Colonic mucosa (tissue), 4 donors: ENCODE results near the gene MB21D2. TPM values are rescaled to one million over a fixed set of nuclear protein-coding genes. Genes with fewer than 3 reads are reported as not detected.

Experiments
- DNase-seq: peaks from one replicate; pipeline ENCODE4 v3.0.0-alpha.2; 2020
- H3K27ac ChIP-seq: fragments of 200-600 bp; one replicate; pipeline ENCODE4 v1.8.0; 2021
- H3K27me3 ChIP-seq: fragments of 200-600 bp; one replicate; pipeline ENCODE4 v1.8.0; 2021
- H3K36me3 ChIP-seq: fragments of 200-600 bp; one replicate; pipeline ENCODE4 v1.8.0; 2021
- H3K4me1 ChIP-seq: fragments of 200-600 bp; one replicate; pipeline ENCODE4 v1.8.0; 2021; ENCODE audit warnings: mild to moderate bottlenecking
- H3K4me3 ChIP-seq: fragments of 200-600 bp; one replicate; pipeline ENCODE4 v1.8.0; 2021
- H3K9ac ChIP-seq, 2 donors: one replicate each; pipeline ENCODE4 v1.7.0; 2013; ENCODE audit warnings: control low read depth in 2 of 2, low read depth in 2 of 2, low read length in 2 of 2
- H3K9me3 ChIP-seq: fragments of 200-600 bp; one replicate; pipeline ENCODE4 v1.8.0; 2021
- intact Hi-C: fragments of 100-400 bp; cut with DNase I; formaldehyde crosslinking; loops from one replicate; pipeline ENCODE4 v1.14.1; 2022
- total RNA-seq, 2 donors: library from RNA; stranded (reverse); fragmentation: NEBNext Ultra II Directional in 1 of 2; extraction: Animal tissue kit (Norgen Biotek cat#: 25700) in 1 of 2; gene quantifications; one replicate each; pipeline ENCODE4 v1.2.1, GENCODE V29; 2021
- TF ChIP-seq, protein P1 (sequence below): fragments of 200-600 bp; IDR thresholded peaks from one replicate; pipeline ENCODE4 v1.8.0; 2022; ENCODE audit warnings: antibody characterized with exemption, mild to moderate bottlenecking
- donor health status: healthy.
- donor health status: DM: no; HTN: no; CAD: no.
- donor health status: DM: no; HTN: no; CAD: no.

The MB21D2 gene
- total RNA-seq, 2 donors from 2014 or later, result 2.8 to 4.4 TPM

DNA sequence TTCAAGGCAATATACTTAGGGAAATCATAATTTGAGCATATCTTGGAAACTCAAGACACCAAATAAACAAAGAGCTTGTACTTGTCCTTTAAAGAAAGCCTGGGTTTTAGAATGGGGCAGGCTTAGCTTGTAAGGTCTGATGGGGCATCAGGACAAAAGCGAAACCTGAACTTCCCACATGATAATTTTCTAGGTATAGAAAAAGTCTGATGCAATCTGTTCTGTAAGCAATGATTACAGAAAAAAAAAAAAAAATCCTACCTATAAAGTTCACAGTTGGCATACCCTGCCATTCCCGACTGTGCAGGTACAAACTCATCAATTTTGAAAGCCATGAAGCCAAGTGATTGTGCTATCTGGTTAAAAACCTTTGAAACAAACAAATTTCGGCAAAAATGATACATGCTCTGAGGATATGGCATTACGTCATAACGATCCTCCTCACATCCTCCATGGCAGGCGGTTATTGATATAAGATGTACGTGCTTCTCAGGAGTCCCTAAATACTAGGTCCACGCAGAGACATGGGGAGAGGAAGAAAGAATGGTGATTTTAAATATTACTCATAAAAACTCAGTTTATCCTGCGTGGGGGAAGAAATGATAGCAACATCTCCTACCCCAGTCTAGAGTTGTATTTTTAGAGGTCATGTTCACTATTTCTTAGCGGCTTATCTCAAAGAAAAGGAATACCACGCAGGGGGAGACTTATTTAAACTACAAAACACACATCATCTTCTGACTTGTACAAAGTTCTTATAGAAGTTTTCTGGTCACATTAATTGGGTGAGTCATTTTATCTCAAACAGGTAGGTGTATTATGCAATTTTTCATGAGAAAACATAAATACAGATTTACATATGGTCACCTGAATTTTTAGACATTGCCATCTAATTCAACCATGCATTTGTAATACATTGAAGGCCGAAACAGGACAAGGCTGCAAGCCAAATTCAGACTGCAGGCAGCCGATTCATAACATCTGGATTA lies 27.0 kb downstream of the MB21D2 start:
- intact Hi-C loops, result no loop called here
- Histone ChIP-seq H3K36me3 (no peaks in the 10 kb centered on the region), H3K27ac (no peak overlapping the region), H3K27me3 (no peaks in the 10 kb centered on the region), H3K9me3 (no peaks in the 10 kb centered on the region), H3K4me3 (no peak overlapping the region), H3K9ac (no peak overlapping the region), H3K4me1 (no peaks in the 10 kb centered on the region)
- DNase-seq, result no peak
- TF ChIP-seq, protein P1, sequence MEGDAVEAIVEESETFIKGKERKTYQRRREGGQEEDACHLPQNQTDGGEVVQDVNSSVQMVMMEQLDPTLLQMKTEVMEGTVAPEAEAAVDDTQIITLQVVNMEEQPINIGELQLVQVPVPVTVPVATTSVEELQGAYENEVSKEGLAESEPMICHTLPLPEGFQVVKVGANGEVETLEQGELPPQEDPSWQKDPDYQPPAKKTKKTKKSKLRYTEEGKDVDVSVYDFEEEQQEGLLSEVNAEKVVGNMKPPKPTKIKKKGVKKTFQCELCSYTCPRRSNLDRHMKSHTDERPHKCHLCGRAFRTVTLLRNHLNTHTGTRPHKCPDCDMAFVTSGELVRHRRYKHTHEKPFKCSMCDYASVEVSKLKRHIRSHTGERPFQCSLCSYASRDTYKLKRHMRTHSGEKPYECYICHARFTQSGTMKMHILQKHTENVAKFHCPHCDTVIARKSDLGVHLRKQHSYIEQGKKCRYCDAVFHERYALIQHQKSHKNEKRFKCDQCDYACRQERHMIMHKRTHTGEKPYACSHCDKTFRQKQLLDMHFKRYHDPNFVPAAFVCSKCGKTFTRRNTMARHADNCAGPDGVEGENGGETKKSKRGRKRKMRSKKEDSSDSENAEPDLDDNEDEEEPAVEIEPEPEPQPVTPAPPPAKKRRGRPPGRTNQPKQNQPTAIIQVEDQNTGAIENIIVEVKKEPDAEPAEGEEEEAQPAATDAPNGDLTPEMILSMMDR, result no peak

DNA sequence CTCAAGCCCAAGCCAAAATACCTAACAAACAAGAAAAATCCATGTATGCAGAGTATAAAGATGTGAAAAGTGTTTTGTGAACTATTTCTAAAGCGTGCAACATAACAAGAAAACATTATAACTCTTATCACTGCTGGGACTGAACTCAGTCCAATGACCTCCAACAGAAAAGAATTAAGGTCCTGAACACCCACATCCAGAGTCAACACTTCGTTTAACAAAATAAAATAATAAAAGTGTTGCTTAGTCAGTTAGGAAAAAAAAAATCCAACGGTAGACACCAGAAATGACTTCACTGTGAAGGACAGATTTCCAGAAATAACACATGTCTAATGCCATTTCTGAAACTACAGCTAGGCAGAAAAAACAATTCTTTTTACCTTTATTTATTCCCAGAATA lies 28.0 kb downstream of the MB21D2 start:
- DNase-seq, result no peak

DNA sequence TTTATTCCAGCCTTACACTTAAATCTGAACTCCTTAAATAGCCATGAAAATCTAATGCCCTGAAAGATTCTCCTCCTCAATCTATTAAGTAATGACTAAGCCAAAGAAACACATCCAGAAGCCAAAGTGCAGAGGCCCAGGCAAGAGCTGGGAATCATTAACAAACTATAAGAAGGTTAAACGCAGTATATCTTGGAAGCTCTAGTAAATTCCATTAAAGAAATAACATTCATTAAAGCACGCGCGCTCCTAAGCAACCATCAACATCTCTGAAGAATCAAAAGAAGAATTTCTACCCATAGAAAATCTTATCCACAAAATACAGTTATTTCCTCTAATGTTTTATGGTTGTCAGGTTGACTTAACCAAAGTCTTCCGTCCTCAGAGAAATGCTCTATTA lies 29.5 kb downstream of the MB21D2 start:
- intact Hi-C loops, result no loop called here
- H3K27ac ChIP-seq, result no peak overlapping the region
- H3K4me3 ChIP-seq, result no peak overlapping the region
- no peak for DNase-seq
- no peaks in the 10 kb centered on the region for H3K27me3 ChIP-seq
- TF ChIP-seq, protein P1, result no peak
- H3K9me3 ChIP-seq, result no peaks in the 10 kb centered on the region
- no peaks in the 10 kb centered on the region for H3K36me3 ChIP-seq
- H3K4me1 ChIP-seq, result no peaks in the 10 kb centered on the region
- H3K9ac ChIP-seq, result no peak overlapping the region

More for the DNA sequence above, 28.0 kb downstream of the MB21D2 start:
- TF ChIP-seq, protein P1, result no peak
- Histone ChIP-seq H3K36me3 (no peaks in the 10 kb centered on the region), H3K9me3 (no peaks in the 10 kb centered on the region), H3K27me3 (no peaks in the 10 kb centered on the region), H3K27ac (no peak overlapping the region), H3K4me1 (no peaks in the 10 kb centered on the region), H3K9ac (no peak overlapping the region), H3K4me3 (no peak overlapping the region)
- intact Hi-C loops, result no loop called here

DNA sequence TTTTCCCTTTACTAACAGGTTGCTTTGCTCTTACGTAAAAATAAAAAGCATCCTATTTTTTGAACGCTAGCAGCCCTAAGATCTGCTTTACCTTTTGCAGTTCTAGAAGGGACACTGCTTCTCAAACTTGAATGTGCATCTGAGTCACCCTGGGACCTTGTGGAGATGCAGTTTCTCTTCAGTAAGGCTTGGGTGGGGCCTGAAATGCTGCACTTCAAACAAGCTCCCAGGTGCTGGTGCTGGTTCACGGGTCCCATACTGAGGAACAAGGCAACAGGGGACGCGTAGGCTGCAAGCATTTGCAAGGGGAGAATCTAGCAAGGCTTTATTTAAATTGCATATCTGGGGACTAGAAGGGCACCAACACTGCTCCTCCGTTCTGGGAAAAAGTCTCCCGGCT lies 30.0 kb downstream of the MB21D2 start:
- Histone ChIP-seq H3K27me3 (no peaks in the 10 kb centered on the region), H3K27ac (no peak overlapping the region), H3K9me3 (no peaks in the 10 kb centered on the region), H3K9ac (no peak overlapping the region), H3K4me1 (no peaks in the 10 kb centered on the region), H3K4me3 (no peak overlapping the region), H3K36me3 (no peaks in the 10 kb centered on the region)
- TF ChIP-seq, protein P1, result no peak
- intact Hi-C loops, result no loop called here
- DNase-seq, result no peak

DNA sequence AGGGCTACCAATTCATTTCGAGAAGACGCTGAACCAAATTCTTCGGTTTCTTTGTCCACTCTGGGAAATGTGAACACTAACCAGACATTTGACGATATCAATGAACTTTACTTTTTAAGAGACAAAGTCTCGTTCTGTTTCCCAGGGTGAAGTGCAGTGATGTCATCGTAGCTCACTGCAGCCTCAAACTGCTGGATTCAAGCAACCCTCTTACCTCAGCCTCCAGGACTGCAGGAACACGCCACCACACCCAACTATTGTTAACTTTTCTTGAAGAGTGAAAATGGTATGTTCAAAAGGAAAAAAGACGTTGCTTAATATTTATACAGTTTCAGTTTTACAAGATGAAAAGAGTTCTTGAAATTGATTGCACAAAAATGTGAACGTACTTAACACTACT lies 30.6 kb downstream of the MB21D2 start:
- no peaks in the 10 kb centered on the region for H3K36me3 ChIP-seq
- H3K9me3 ChIP-seq, result no peaks in the 10 kb centered on the region
- no peak overlapping the region for H3K27ac ChIP-seq
- no peak overlapping the region for H3K4me3 ChIP-seq
- no peaks in the 10 kb centered on the region for H3K27me3 ChIP-seq
- TF ChIP-seq, protein P1, result no peak
- H3K9ac ChIP-seq, result no peak overlapping the region
- intact Hi-C loops, result no loop called here
- no peaks in the 10 kb centered on the region for H3K4me1 ChIP-seq
- DNase-seq, result no peak
